22Rv1 (cell line): ENCODE results near the gene TMIGD2.

ENCODE experiments used
- CTCF ChIP-seq: fragments of 450-650 bp; IDR thresholded peaks from 2 replicates; pipeline ENCODE4 v1.5.1; 2017; ENCODE audit warnings: mild to moderate bottlenecking
- ZFX ChIP-seq: fragments of 450-650 bp; IDR thresholded peaks from 2 replicates; pipeline ENCODE4 v1.6.1; 2017; ENCODE audit warnings: antibody characterized with exemption, borderline replicate concordance

DNA sequence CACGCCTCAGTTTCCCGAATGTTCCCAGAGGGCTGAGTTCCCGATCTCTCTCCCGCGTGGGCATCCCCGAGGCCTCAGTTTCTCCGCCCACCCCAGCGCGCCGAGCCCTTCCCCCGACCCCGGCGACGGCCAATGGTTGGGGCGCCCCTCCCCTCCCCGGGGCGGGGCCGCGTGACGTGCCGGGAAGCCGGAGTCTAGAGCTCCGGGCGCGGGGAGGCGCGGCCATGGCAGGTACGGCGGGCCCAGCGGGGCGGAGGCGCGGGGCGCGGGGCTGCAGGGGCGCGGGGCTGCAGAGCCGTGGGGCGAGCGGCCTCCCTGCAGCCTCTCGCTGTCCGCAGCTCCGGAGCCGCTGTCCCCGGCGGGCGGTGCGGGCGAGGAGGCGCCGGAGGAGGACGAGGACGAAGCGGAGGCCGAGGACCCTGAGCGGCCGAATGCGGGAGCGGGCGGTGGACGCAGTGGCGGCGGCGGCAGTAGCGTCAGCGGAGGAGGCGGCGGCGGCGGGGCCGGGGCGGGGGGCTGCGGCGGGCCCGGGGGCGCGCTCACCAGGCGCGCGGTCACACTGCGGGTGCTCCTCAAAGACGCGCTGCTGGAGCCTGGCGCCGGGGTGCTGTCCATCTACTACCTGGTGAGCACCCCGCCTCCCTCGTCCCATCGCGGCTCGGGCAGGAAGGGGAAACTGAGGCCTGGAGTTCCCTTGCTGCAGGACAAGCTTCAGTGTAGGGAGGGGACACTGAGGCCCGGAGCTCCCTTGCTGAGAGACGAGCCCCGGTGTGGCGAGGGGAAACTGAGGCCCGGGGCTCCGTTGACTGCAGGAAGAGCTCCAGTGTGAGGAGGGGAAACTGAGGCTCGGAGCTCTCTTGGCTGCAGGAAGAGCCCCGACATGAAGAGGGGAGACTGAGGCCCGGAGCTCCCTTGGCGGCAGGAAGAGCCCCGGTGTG, 41.5 kb upstream of the TMIGD2 start, which contains the start of gene MPND:
- TF ChIP-seq CTCF (no peak), ZFX (no peak)
